ENCODE data around the gene NDNF.

Gene NDNF

GRCh38 chr4:121025540-121025939, 46.8 kb downstream of the NDNF start:
- in situ Hi-C loops (cut with HindIII; ENCODE audit: low sequenced_read_pairs): no loop called here

GRCh38 chr4:121018543-121018942, 53.8 kb downstream of the NDNF start:
- in situ Hi-C loops (cut with HindIII; ENCODE audit: low sequenced_read_pairs): no loop called here

GRCh38 chr4:121016611-121017010, 55.7 kb downstream of the NDNF start:
- in situ Hi-C loops (cut with HindIII; ENCODE audit: low sequenced_read_pairs): no loop called here

- in situ Hi-C loops (cut with HindIII; ENCODE audit: low sequenced_read_pairs): no loop called here
Observed at GRCh38 chr4:121015421-121015820, 56.9 kb downstream of the NDNF start.

GRCh38 chr4:121014544-121014943, 57.8 kb downstream of the NDNF start:
- in situ Hi-C loops (cut with HindIII; ENCODE audit: low sequenced_read_pairs): no loop called here

GRCh38 chr4:121011780-121012340, 60.5 kb downstream of the NDNF start:
- in situ Hi-C loops (cut with HindIII; ENCODE audit: low sequenced_read_pairs): no loop called here

GRCh38 chr4:121011138-121011537, 61.2 kb downstream of the NDNF start:
- in situ Hi-C loops (cut with HindIII; ENCODE audit: low sequenced_read_pairs): no loop called here

- in situ Hi-C loops (cut with HindIII; ENCODE audit: low sequenced_read_pairs): no loop called here
Observed at GRCh38 chr4:121009578-121010478, 62.5 kb downstream of the NDNF start.

- in situ Hi-C loops (cut with HindIII; ENCODE audit: low sequenced_read_pairs): no loop called here
Observed at GRCh38 chr4:121007660-121008059, 64.7 kb downstream of the NDNF start.

GRCh38 chr4:121003863-121004262, 68.5 kb downstream of the NDNF start:
- in situ Hi-C loops (cut with HindIII; ENCODE audit: low sequenced_read_pairs): no loop called here

GRCh38 chr4:120995266-120996010, 76.9 kb downstream of the NDNF start:
- in situ Hi-C loops (cut with HindIII; ENCODE audit: low sequenced_read_pairs): no loop called here

- in situ Hi-C loops (cut with HindIII; ENCODE audit: low sequenced_read_pairs): no loop called here
Observed at GRCh38 chr4:120994521-120994920, 77.8 kb downstream of the NDNF start.

- in situ Hi-C loops (cut with HindIII; ENCODE audit: low sequenced_read_pairs): no loop called here
Observed at GRCh38 chr4:120991885-120992284, 80.5 kb downstream of the NDNF start.

- in situ Hi-C loops (cut with HindIII; ENCODE audit: low sequenced_read_pairs): no loop called here
Observed at GRCh38 chr4:120990246-120990645, 82.1 kb downstream of the NDNF start.

All from DLD1 (cell line).